B cell (primary cell): ENCODE results near the gene MPP7.

Source experiments
- CTCF ChIP-seq: fragments of 200-600 bp; IDR thresholded peaks from one replicate; pipeline ENCODE4 v1.8.0; 2022; ENCODE audit warnings: antibody characterized with exemption, mild to moderate bottlenecking
- EZH2 ChIP-seq: IDR thresholded peaks from 2 replicates; pipeline ENCODE4 v1.6.1; 2012; ENCODE audit warnings: borderline replicate concordance, low read depth, mild to moderate bottlenecking, moderate library complexity, low read length; ENCODE audit not compliant: insufficient read depth, poor library complexity, severe bottlenecking

GRCh38 chr10:28278842-28279241 is 24.0 kb downstream of the MPP7 start:
- no peak for TF ChIP-seq CTCF
- no peak for TF ChIP-seq EZH2
